ENCODE data around the gene NRBF2. TPM values are rescaled to one million over a fixed set of nuclear protein-coding genes. Genes with fewer than 3 reads are reported as not detected.

The NRBF2 gene
- total RNA-seq, 1 donor from 2014 or later = 32.7 TPM

- H3K9me3 Mint-ChIP-seq = no peaks in the 10 kb centered on the region
- DNase-seq (ENCODE audit: low spot score) = no peak
- H3K27ac Mint-ChIP-seq = peak overlapping the region; percentile 6
- H3K4me3 Mint-ChIP-seq (ENCODE audit: low read depth) = no peak overlapping the region
- intact Hi-C loops (cut with micrococcal nuclease) = loop anchor here (5.0 kb wide), 2 partner anchors 73 to 543 kb away; no protein-coding TSS in a partner anchor
- no peaks in the 10 kb centered on the region for H3K27me3 Mint-ChIP-seq (ENCODE audit: low read depth)
- peaks cover 24% of the 10 kb centered on the region for H3K4me1 Mint-ChIP-seq (ENCODE audit: low read depth)
- H3K36me3 Mint-ChIP-seq (ENCODE audit: low read depth) = peaks cover 49% of the 10 kb centered on the region
Measured at GRCh38 chr10:63155388-63156020, 22.4 kb downstream of the NRBF2 start.

- Mint-ChIP-seq H3K27ac (no peak overlapping the region), H3K36me3 (ENCODE audit: low read depth) (peaks cover 44% of the 10 kb centered on the region), H3K27me3 (ENCODE audit: low read depth) (no peaks in the 10 kb centered on the region), H3K4me3 (ENCODE audit: low read depth) (no peak overlapping the region), H3K4me1 (ENCODE audit: low read depth) (peaks cover 22% of the 10 kb centered on the region), H3K9me3 (no peaks in the 10 kb centered on the region)
- intact Hi-C loops (cut with micrococcal nuclease) = loop anchor here (5.0 kb wide), 2 partner anchors 74 to 544 kb away; no protein-coding TSS in a partner anchor
- DNase-seq (ENCODE audit: low spot score) = no peak
Measured at GRCh38 chr10:63156236-63156635, 23.1 kb downstream of the NRBF2 start.

GRCh38 chr10:63157845-63158624 lies 24.9 kb downstream of the NRBF2 start:
- intact Hi-C loops (cut with micrococcal nuclease) = loop anchor here (1.0 to 5.0 kb wide), 8 partner anchors 76 to 721 kb away; partner anchors contain the start of gene EGR2
- Mint-ChIP-seq H3K4me1 (ENCODE audit: low read depth) (peaks cover 27% of the 10 kb centered on the region), H3K4me3 (ENCODE audit: low read depth) (no peak overlapping the region), H3K27me3 (ENCODE audit: low read depth) (no peaks in the 10 kb centered on the region), H3K27ac (no peak overlapping the region), H3K9me3 (no peaks in the 10 kb centered on the region), H3K36me3 (ENCODE audit: low read depth) (peaks cover 33% of the 10 kb centered on the region)
- DNase-seq (ENCODE audit: low spot score) = peak; percentile 25

GRCh38 chr10:63161592-63161991 lies 28.5 kb downstream of the NRBF2 start:
- Mint-ChIP-seq H3K27me3 (ENCODE audit: low read depth) (no peaks in the 10 kb centered on the region), H3K4me3 (ENCODE audit: low read depth) (no peak overlapping the region), H3K9me3 (no peaks in the 10 kb centered on the region), H3K36me3 (ENCODE audit: low read depth) (peaks cover 10% of the 10 kb centered on the region), H3K4me1 (ENCODE audit: low read depth) (peaks cover 17% of the 10 kb centered on the region), H3K27ac (no peak overlapping the region)
- no peak for DNase-seq (ENCODE audit: low spot score)
- intact Hi-C loops (cut with micrococcal nuclease) = no loop called here

- no peak for DNase-seq (ENCODE audit: low spot score)
- intact Hi-C loops (cut with micrococcal nuclease) = no loop called here
- Mint-ChIP-seq H3K9me3 (no peaks in the 10 kb centered on the region), H3K36me3 (ENCODE audit: low read depth) (peaks cover 27% of the 10 kb centered on the region), H3K4me1 (ENCODE audit: low read depth) (peaks cover 14% of the 10 kb centered on the region), H3K27me3 (ENCODE audit: low read depth) (no peaks in the 10 kb centered on the region), H3K4me3 (ENCODE audit: low read depth) (no peak overlapping the region), H3K27ac (no peak overlapping the region)
Measured at GRCh38 chr10:63164166-63164623, 31.1 kb downstream of the NRBF2 start.

- H3K27ac Mint-ChIP-seq = no peak overlapping the region
- DNase-seq (ENCODE audit: low spot score) = no peak
- no peak overlapping the region for H3K4me3 Mint-ChIP-seq (ENCODE audit: low read depth)
- peaks cover 19% of the 10 kb centered on the region for H3K4me1 Mint-ChIP-seq (ENCODE audit: low read depth)
- H3K36me3 Mint-ChIP-seq (ENCODE audit: low read depth) = peaks cover 37% of the 10 kb centered on the region
- intact Hi-C loops (cut with micrococcal nuclease) = no loop called here
- H3K9me3 Mint-ChIP-seq = no peaks in the 10 kb centered on the region
- no peaks in the 10 kb centered on the region for H3K27me3 Mint-ChIP-seq (ENCODE audit: low read depth)
Measured at GRCh38 chr10:63165249-63165648, 32.1 kb downstream of the NRBF2 start.

GRCh38 chr10:63166742-63167258 lies 33.7 kb downstream of the NRBF2 start:
- DNase-seq (ENCODE audit: low spot score) = no peak
- Mint-ChIP-seq H3K4me1 (ENCODE audit: low read depth) (peaks cover 29% of the 10 kb centered on the region), H3K9me3 (no peaks in the 10 kb centered on the region), H3K27me3 (ENCODE audit: low read depth) (no peaks in the 10 kb centered on the region), H3K4me3 (ENCODE audit: low read depth) (no peak overlapping the region), H3K36me3 (ENCODE audit: low read depth) (peaks cover 47% of the 10 kb centered on the region), H3K27ac (no peak overlapping the region)
- intact Hi-C loops (cut with micrococcal nuclease) = loop anchor here (1.0 kb wide), 2 partner anchors 463 to 554 kb away; no protein-coding TSS in a partner anchor

GRCh38 chr10:63168821-63169462 lies 35.8 kb downstream of the NRBF2 start:
- Mint-ChIP-seq H3K27me3 (ENCODE audit: low read depth) (no peaks in the 10 kb centered on the region), H3K27ac (no peak overlapping the region), H3K9me3 (no peaks in the 10 kb centered on the region), H3K4me1 (ENCODE audit: low read depth) (peaks cover 48% of the 10 kb centered on the region), H3K36me3 (ENCODE audit: low read depth) (peaks cover 60% of the 10 kb centered on the region), H3K4me3 (ENCODE audit: low read depth) (no peak overlapping the region)
- DNase-seq (ENCODE audit: low spot score) = no peak
- intact Hi-C loops (cut with micrococcal nuclease) = no loop called here

GRCh38 chr10:63169624-63170023 lies 36.5 kb downstream of the NRBF2 start:
- intact Hi-C loops (cut with micrococcal nuclease) = loop anchor here (1.0 to 5.0 kb wide), 5 partner anchors 317 to 553 kb away; no protein-coding TSS in a partner anchor
- no peak overlapping the region for H3K4me3 Mint-ChIP-seq (ENCODE audit: low read depth)
- peaks cover 53% of the 10 kb centered on the region for H3K4me1 Mint-ChIP-seq (ENCODE audit: low read depth)
- H3K9me3 Mint-ChIP-seq = no peaks in the 10 kb centered on the region
- DNase-seq (ENCODE audit: low spot score) = no peak
- H3K27me3 Mint-ChIP-seq (ENCODE audit: low read depth) = no peaks in the 10 kb centered on the region
- no peak overlapping the region for H3K27ac Mint-ChIP-seq
- peaks cover 64% of the 10 kb centered on the region for H3K36me3 Mint-ChIP-seq (ENCODE audit: low read depth)

GRCh38 chr10:63171255-63171855 lies 38.2 kb downstream of the NRBF2 start:
- peaks cover 55% of the 10 kb centered on the region for H3K4me1 Mint-ChIP-seq (ENCODE audit: low read depth)
- H3K9me3 Mint-ChIP-seq = no peaks in the 10 kb centered on the region
- intact Hi-C loops (cut with micrococcal nuclease) = loop anchor here (2.0 to 5.0 kb wide), 4 partner anchors 319 to 535 kb away; no protein-coding TSS in a partner anchor
- H3K27ac Mint-ChIP-seq = no peak overlapping the region
- H3K36me3 Mint-ChIP-seq (ENCODE audit: low read depth) = peaks cover 79% of the 10 kb centered on the region
- no peak for DNase-seq (ENCODE audit: low spot score)
- H3K4me3 Mint-ChIP-seq (ENCODE audit: low read depth) = no peak overlapping the region
- H3K27me3 Mint-ChIP-seq (ENCODE audit: low read depth) = no peaks in the 10 kb centered on the region

- peaks cover 81% of the 10 kb centered on the region for H3K36me3 Mint-ChIP-seq (ENCODE audit: low read depth)
- H3K4me1 Mint-ChIP-seq (ENCODE audit: low read depth) = peaks cover 55% of the 10 kb centered on the region
Measured at GRCh38 chr10:63171926-63172325, 38.8 kb downstream of the NRBF2 start.

More at GRCh38 chr10:63171926-63172325, 38.8 kb downstream of the NRBF2 start:
- Mint-ChIP-seq H3K4me3 (ENCODE audit: low read depth) (no peak overlapping the region), H3K27ac (no peak overlapping the region), H3K27me3 (ENCODE audit: low read depth) (no peaks in the 10 kb centered on the region), H3K9me3 (no peaks in the 10 kb centered on the region)
- DNase-seq (ENCODE audit: low spot score) = no peak
- intact Hi-C loops (cut with micrococcal nuclease) = loop anchor here (2.0 to 5.0 kb wide), 5 partner anchors 39 to 535 kb away; no protein-coding TSS in a partner anchor

Measured in activated T-helper 2 cell treated with anti-CD3 and anti-CD28 coated beads, Interferon-gamma antibody, Interleukin-2, Interleukin-4, amounts not matched to agents 10 μg/mL and 5 μg/mL and 100 μg/mL, durations not matched to agents 14 hours and 24 hours and 36 hours (primary cell).